Lung (tissue), 12 donors: ENCODE measurements around the gene CRB2. TPM values are rescaled to one million over a fixed set of nuclear protein-coding genes. Genes with fewer than 3 reads are reported as not detected.

Source experiments
- ATAC-seq: fragments of 200-7000 bp; cut with Tn5 transposase; one replicate; pipeline ENCODE4 v1.9.1; 2020; ENCODE audit warnings: moderate number of reproducible peaks; ENCODE audit not compliant: insufficient read depth, low FRiP score
- DNase-seq, 3 donors: peaks; one replicate each; pipeline ENCODE4 v3.0.0-alpha.2; 2013 to 2017
- H3K27ac ChIP-seq, 2 donors: one replicate each; pipeline ENCODE4 v1.5.1; 2013; ENCODE audit warnings: mild to moderate bottlenecking in 2 of 2, moderate library complexity in 2 of 2, control low read depth in 1 of 2, inconsistent platforms in 1 of 2, low read depth in 1 of 2, low read length in 1 of 2
- H3K27me3 ChIP-seq, 3 donors: one replicate each; pipeline ENCODE4 v1.5.1; 2013; ENCODE audit warnings: low read length in 2 of 3; ENCODE audit not compliant: control insufficient read depth in 3 of 3, insufficient read depth in 3 of 3
- H3K36me3 ChIP-seq, 4 donors: one replicate each; pipeline ENCODE4 v1.5.1; 2013; ENCODE audit warnings: low read length in 4 of 4, mild to moderate bottlenecking in 1 of 4, moderate library complexity in 1 of 4; ENCODE audit not compliant: control insufficient read depth in 4 of 4, insufficient read depth in 4 of 4
- H3K4me1 ChIP-seq, 5 donors: one replicate each; pipeline ENCODE4 v1.5.1; 2013; ENCODE audit warnings: low read length in 5 of 5, mild to moderate bottlenecking in 2 of 5, moderate library complexity in 1 of 5; ENCODE audit not compliant: control insufficient read depth in 5 of 5, insufficient read depth in 5 of 5
- H3K4me3 ChIP-seq: one replicate; pipeline ENCODE4 v1.5.1; 2013; ENCODE audit warnings: mild to moderate bottlenecking, control low read depth, moderate library complexity
- H3K9ac ChIP-seq, 2 donors: one replicate each; pipeline ENCODE4 v1.5.1; 2013; ENCODE audit warnings: low read length in 2 of 2, control low read depth in 1 of 2; ENCODE audit not compliant: insufficient read depth in 1 of 2
- H3K9me3 ChIP-seq, 4 donors: one replicate each; pipeline ENCODE4 v1.5.1; 2013; ENCODE audit warnings: low read length in 3 of 4, mild to moderate bottlenecking in 1 of 4, moderate library complexity in 1 of 4; ENCODE audit not compliant: control insufficient read depth in 4 of 4, insufficient read depth in 3 of 4
- CTCF ChIP-seq: IDR thresholded peaks from 2 replicates; pipeline ENCODE4 v1.5.1; 2012; ENCODE audit warnings: mild to moderate bottlenecking; ENCODE audit errors: control extremely low read depth, extremely low read depth
- WGBS, 2 donors: extraction: QIAGEN DNeasy Blood & Tissue Kit; methylation state at CpG; one replicate each; pipeline ENCODE4 v1.1.7; 2013; 5-methylcytosine and 5-hydroxymethylcytosine counted together
- polyA plus RNA-seq, 2 donors: library from polyadenylated mRNA; stranded (reverse); fragments of 200-250 nt; gene quantifications; one replicate each; pipeline ENCODE4 v1.2.1, GENCODE V29; 2013
- total RNA-seq, 2 donors: library from RNA; depleted of rRNA in 1 of 2; stranded (reverse); fragments of >200 nt in 1 of 2; gene quantifications; one replicate each; pipeline ENCODE4 v1.2.1, GENCODE V29; 2014 to 2021
- donor health status: control.
- donor health status: control.
- donor health status: Bipolar disorder and iron deficiency.
- donor health status: healthy.
- donor health status: DM: yes; HTN: yes; CAD: no.

Gene CRB2
- total and polyA plus RNA-seq, 4 donors = 0.01 to 0.34 (median 0.21) TPM

- Histone ChIP-seq H3K36me3 (peaks cover 0 to 8% (median 2%) of the 10 kb centered on the region in 4 donors), H3K9ac (no peak overlapping the region), H3K27ac (no peak overlapping the region), H3K27me3 (peaks cover 0 to 2% (median 0%) of the 10 kb centered on the region in 3 donors), H3K9me3 (peaks cover 0 to 1% (median 0%) of the 10 kb centered on the region in 4 donors), H3K4me3 (no peak overlapping the region), H3K4me1 (peaks cover 0 to 10% (median 0%) of the 10 kb centered on the region in 5 donors)
- DNase-seq = peak in 1 of 3 donors; percentile 10
- 84 to 91% methylated on average over 8 of the region's 8 CpGs for WGBS, 2 donors
- no peak for TF ChIP-seq CTCF
- ATAC-seq = no peak
These were observed 65.9 kb downstream of the CRB2 start for GRCh38 chr9:123421801-123422455.

- TF ChIP-seq CTCF = no peak
- 83 to 90% methylated on average over 21 of the region's 21 CpGs for WGBS, 2 donors
- Histone ChIP-seq H3K27me3 (peaks cover 0 to 2% (median 0%) of the 10 kb centered on the region in 3 donors), H3K9ac (no peak overlapping the region), H3K4me1 (peaks cover 0 to 10% (median 0%) of the 10 kb centered on the region in 5 donors), H3K36me3 (peaks cover 0 to 8% (median 2%) of the 10 kb centered on the region in 4 donors), H3K27ac (no peak overlapping the region), H3K4me3 (no peak overlapping the region), H3K9me3 (peaks cover 0 to 1% (median 0%) of the 10 kb centered on the region in 4 donors)
- DNase-seq = peak; percentile 51 to 76 (median 69)
- no peak for ATAC-seq
These were observed 66.8 kb downstream of the CRB2 start for GRCh38 chr9:123422635-123423310.

- no peak for TF ChIP-seq CTCF
- Histone ChIP-seq H3K36me3 (peaks cover 0 to 8% (median 2%) of the 10 kb centered on the region in 4 donors), H3K27me3 (no peaks in the 10 kb centered on the region), H3K9me3 (peaks cover 0 to 1% (median 0%) of the 10 kb centered on the region in 4 donors), H3K9ac (no peak overlapping the region), H3K4me3 (no peak overlapping the region), H3K27ac (no peak overlapping the region), H3K4me1 (peaks cover 0 to 10% (median 0%) of the 10 kb centered on the region in 5 donors)
- ATAC-seq = no peak
- DNase-seq = no peak
- WGBS, 2 donors = 72 to 87% methylated on average over 8 of the region's 8 CpGs
These were observed 67.3 kb downstream of the CRB2 start for GRCh38 chr9:123423311-123423640.
